HG03558 (cell line): Measurements from ENCODE around the gene ATR.
A peak's percentile ranks its signal among the peaks of the same experiment; 100 is the strongest.
"Not testable (repeated sequence)": the region's sequence is repeated elsewhere in the genome, so short reads cannot be mapped to it uniquely, and the experiment has no call there.

Experiments
- ATAC-seq: cut with Tn5 transposase; IDR thresholded peaks from one replicate; pipeline ENCODE4 v1.9.1; 2021; ENCODE audit warnings: moderate number of reproducible peaks; ENCODE audit not compliant: unreplicated experiment; ENCODE audit errors: extremely low read depth

The ATR gene

GRCh38 chr3:142578329-142579223 is at the start of gene ATR:
TSS of gene ATR (minus strand) at chr3:142578733. CDS start at chr3:142578704, 29 bp downstream.
- ATAC-seq, result peak; percentile 85

- no peak for ATAC-seq
These were observed 48.4 kb upstream of the ATR start for GRCh38 chr3:142626971-142627370.

- no peak for ATAC-seq
These were observed 46.6 kb upstream of the ATR start for GRCh38 chr3:142625153-142625440.

- ATAC-seq, result no peak
These were observed 46.0 kb upstream of the ATR start for GRCh38 chr3:142624341-142625152.

- ATAC-seq, result no peak
These were observed 44.7 kb upstream of the ATR start for GRCh38 chr3:142623194-142623593.

- ATAC-seq, result no peak
These were observed 43.9 kb upstream of the ATR start for GRCh38 chr3:142622405-142622804.

- no peak for ATAC-seq
These were observed 40.5 kb upstream of the ATR start for GRCh38 chr3:142618917-142619461.

GRCh38 chr3:142615171-142615570 is 36.6 kb upstream of the ATR start:
- no peak for ATAC-seq

- no peak for ATAC-seq
These were observed 35.6 kb upstream of the ATR start for GRCh38 chr3:142614059-142614626.

- no peak for ATAC-seq
These were observed 35.0 kb upstream of the ATR start for GRCh38 chr3:142613491-142613890.

GRCh38 chr3:142611206-142611605 is 32.7 kb upstream of the ATR start:
- no peak for ATAC-seq

GRCh38 chr3:142609136-142609535 is 30.6 kb upstream of the ATR start:
- ATAC-seq, result no peak

- no peak for ATAC-seq
These were observed 30.1 kb upstream of the ATR start for GRCh38 chr3:142608631-142609030.

- no peak for ATAC-seq
These were observed 26.4 kb upstream of the ATR start for GRCh38 chr3:142604940-142605339.

GRCh38 chr3:142603386-142603705 is 24.8 kb upstream of the ATR start:
- not testable (repeated sequence) for ATAC-seq

- ATAC-seq, result no peak
These were observed 24.3 kb upstream of the ATR start for GRCh38 chr3:142602619-142603385.

GRCh38 chr3:142601713-142602112 is 23.2 kb upstream of the ATR start:
- no peak for ATAC-seq

GRCh38 chr3:142597906-142598305 is 19.4 kb upstream of the ATR start:
- ATAC-seq, result no peak

- no peak for ATAC-seq
These were observed 18.2 kb upstream of the ATR start for GRCh38 chr3:142596726-142597088.

- peak; percentile 80 for ATAC-seq
These were observed 17.6 kb upstream of the ATR start, which contains the start of gene PLS1 for GRCh38 chr3:142595951-142596725. TSS of gene PLS1 (plus strand) at chr3:142596393. CDS start at chr3:142664238, 67,845 bp downstream.
